Stimulated activated memory B cell treated with anti-CD40 and anti-IgM and Interleukin-4, amounts not matched to agents 10 μg/mL and 1 μg/mL and 100 μg/mL, for 72 hours (primary cell): Measurements from ENCODE around the gene ECT2L.

Experiments used
- ATAC-seq: fragments of 150-1000 bp; cut with Tn5 transposase; 2 replicates; pipeline ENCODE4 v1.10.0; 2021
- H3K27ac Mint-ChIP-seq: one replicate; pipeline ENCODE4 v1.8.0; 2022; ENCODE audit warnings: mild to moderate bottlenecking, mixed read lengths
- H3K27me3 Mint-ChIP-seq: one replicate; pipeline ENCODE4 v1.8.0; 2022; ENCODE audit warnings: mixed read lengths
- H3K36me3 Mint-ChIP-seq: one replicate; pipeline ENCODE4 v1.8.0; 2022; ENCODE audit warnings: mixed read lengths
- H3K4me1 Mint-ChIP-seq: one replicate; pipeline ENCODE4 v1.8.0; 2022; ENCODE audit warnings: mixed read lengths
- H3K4me3 Mint-ChIP-seq: one replicate; pipeline ENCODE4 v1.8.0; 2022; ENCODE audit warnings: mild to moderate bottlenecking, moderate library complexity, mixed read lengths
- H3K9me3 Mint-ChIP-seq: one replicate; pipeline ENCODE4 v1.8.0; 2022; ENCODE audit warnings: mixed read lengths

ECT2L gene, protein sequence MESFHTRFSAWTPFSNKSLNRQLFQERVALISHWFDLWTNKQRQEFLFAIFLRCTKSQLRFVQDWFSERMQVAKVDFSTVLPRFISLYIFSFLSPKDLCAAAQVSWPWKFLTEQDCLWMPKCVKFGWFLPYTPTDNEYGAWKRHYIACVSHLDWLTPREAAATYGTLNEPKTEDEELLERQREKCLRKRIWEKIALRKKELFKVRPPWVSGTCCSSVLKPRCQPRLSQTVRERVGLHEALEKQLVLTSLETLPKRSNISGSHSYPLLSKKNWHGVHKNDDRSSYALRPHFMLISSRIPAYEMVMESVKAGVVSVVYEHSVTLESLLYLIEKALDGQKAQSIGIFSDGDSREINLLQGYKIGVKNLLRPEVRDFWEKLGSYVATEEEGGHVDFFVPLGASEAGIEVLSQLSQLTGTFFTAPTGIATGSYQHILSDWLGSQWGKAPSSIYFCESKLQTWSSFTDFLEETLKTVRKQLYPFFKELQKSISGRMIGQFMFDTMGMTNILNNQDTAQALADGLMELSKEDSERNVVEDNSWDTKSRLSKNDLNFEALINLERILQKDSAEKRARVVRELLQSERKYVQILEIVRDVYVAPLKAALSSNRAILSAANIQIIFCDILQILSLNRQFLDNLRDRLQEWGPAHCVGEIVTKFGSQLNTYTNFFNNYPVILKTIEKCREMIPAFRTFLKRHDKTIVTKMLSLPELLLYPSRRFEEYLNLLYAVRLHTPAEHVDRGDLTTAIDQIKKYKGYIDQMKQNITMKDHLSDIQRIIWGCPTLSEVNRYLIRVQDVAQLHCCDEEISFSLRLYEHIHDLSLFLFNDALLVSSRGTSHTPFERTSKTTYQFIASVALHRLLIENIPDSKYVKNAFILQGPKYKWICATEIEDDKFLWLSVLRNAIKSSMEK

DNA sequence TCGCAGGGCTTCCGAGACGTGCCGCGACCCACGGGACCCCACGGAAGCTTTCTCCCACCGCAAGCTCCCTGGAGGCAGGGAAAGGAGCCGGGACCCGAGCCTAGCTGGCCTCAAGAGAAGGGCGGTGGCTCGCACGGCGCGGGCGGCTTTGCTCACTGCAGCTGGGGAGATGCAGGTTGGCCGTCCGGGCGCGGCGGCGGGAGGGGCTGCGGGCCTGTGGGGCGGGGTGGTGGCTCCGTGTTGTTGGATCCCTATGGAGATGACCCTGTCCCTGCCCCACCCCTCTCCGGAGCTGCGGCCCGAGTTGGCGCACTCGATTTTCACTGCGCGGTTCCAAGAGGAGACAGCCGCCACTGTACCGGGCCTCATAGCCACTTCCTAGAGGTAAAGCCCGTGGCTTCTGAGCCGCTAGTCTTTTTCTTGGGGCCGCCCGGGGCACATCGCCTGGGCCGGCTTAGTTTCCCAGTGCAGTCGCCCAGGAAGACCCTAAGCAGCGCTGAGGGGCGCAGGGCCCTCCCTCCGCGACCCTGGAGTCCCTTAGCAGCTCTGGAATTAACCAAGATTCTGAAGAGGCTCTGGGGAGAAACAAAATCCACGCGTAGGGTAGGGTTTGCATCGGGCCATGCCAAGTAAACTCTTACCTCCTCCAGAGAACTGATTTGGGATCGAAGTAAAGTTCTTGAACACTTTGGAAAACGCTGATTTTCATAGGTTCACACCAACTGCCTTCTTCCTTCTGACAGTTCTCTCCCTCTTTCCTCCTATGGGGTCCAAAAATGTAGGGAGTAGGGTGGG is at the start of gene ECT2L:
TSS of gene ECT2L (plus strand) at position 279 of the 795 bp plus-strand sequence. CDS start 17,188 bp downstream, outside the sequence.
- ATAC-seq: peak; percentile 31
- H3K27me3 Mint-ChIP-seq: no peaks in the 10 kb centered on the region
- H3K9me3 Mint-ChIP-seq: no peaks in the 10 kb centered on the region
- H3K4me3 Mint-ChIP-seq: no peak within 1 kb of the TSS
- no peaks in the 10 kb centered on the region for H3K4me1 Mint-ChIP-seq
- H3K27ac Mint-ChIP-seq: no peak within 1 kb of the TSS
- peaks cover 29% of the 10 kb centered on the region for H3K36me3 Mint-ChIP-seq

DNA sequence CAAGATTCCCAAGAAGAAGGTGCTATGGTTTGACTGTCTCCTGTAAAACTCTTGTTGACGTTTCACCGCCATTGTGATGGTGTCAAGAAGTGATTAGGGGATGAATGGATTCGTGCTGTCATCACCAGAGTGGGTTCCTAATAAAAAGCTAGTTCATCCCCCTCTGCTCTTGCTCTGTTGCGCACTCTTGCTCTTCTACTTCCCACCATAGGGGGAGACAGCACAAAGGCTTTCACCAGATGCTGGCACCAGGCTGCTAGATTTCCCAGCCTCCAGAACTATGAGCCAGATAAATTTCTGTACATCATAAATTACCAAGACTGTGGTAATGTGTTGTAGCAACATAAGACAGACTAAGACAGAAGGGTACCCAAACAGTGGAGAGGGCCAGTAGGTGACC is 43.9 kb upstream of the ECT2L start:
- H3K4me1 Mint-ChIP-seq: no peaks in the 10 kb centered on the region
- no peak overlapping the region for H3K27ac Mint-ChIP-seq

DNA sequence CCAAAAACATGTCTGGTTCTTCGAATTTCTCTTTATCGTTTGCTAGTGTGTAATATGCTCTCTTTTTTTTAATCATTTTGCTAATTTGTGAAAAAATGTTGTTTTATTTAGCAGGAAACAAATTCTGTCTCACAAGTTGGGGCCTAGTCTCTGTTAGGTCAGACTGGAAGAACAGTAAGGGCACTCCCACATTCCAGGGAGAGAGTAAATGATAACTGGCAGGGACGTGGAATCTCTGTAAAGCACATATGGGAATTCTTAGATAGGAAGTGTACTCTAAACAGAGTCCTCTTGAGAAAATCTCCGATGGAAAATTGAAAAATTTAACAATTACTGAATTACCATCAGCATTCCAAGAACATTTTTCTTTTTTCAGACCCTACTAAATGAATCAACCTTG is 38.8 kb upstream of the ECT2L start:
- H3K36me3 Mint-ChIP-seq: no peaks in the 10 kb centered on the region
- H3K4me1 Mint-ChIP-seq: no peaks in the 10 kb centered on the region
- no peak for ATAC-seq
- H3K27ac Mint-ChIP-seq: no peak overlapping the region
- H3K4me3 Mint-ChIP-seq: no peak overlapping the region
- H3K9me3 Mint-ChIP-seq: no peaks in the 10 kb centered on the region
- no peaks in the 10 kb centered on the region for H3K27me3 Mint-ChIP-seq

More for the DNA sequence above, 43.9 kb upstream of the ECT2L start:
- Mint-ChIP-seq H3K36me3 (no peaks in the 10 kb centered on the region), H3K9me3 (no peaks in the 10 kb centered on the region), H3K4me3 (no peak overlapping the region), H3K27me3 (no peaks in the 10 kb centered on the region)
- ATAC-seq: no peak

DNA sequence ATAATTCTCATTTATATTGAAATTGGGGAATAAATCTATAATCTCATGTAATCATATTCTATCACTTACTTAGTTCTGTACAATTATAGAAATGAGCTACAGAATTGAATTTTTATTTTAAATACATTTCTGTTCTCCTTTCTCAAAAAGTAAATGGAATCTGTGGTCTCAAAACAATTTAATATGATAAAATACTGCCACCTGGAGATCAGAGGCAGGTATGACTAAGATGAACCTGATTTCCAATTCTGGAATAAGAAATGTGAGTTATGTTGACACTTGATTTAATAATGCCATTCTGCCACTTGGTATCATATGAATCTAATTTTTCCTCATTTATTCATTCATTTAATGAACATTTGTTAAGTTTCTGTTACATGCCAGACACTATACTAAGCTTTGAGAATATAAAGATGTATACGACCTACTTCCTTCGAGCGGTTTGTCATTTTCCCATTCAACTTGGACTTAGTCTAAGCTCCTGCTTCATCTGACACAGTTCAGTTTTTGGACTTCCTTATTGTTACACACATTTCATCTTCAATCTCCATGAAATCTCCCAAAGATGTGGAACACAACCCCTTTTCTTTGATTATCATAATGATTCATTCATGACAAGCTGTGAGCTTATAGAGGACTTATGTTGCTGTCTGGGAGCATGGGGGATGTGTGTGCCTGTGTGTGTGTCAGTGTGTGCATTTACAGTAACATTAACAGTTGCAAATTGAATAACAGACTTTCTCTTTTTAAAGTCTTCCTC is 29.8 kb upstream of the ECT2L start:
- no peak for ATAC-seq
- H3K4me1 Mint-ChIP-seq: peaks cover 12% of the 10 kb centered on the region
- H3K4me3 Mint-ChIP-seq: no peak overlapping the region
- H3K9me3 Mint-ChIP-seq: no peaks in the 10 kb centered on the region
- peak overlapping the region; percentile 38 for H3K27ac Mint-ChIP-seq
- H3K27me3 Mint-ChIP-seq: no peaks in the 10 kb centered on the region
- H3K36me3 Mint-ChIP-seq: no peaks in the 10 kb centered on the region

DNA sequence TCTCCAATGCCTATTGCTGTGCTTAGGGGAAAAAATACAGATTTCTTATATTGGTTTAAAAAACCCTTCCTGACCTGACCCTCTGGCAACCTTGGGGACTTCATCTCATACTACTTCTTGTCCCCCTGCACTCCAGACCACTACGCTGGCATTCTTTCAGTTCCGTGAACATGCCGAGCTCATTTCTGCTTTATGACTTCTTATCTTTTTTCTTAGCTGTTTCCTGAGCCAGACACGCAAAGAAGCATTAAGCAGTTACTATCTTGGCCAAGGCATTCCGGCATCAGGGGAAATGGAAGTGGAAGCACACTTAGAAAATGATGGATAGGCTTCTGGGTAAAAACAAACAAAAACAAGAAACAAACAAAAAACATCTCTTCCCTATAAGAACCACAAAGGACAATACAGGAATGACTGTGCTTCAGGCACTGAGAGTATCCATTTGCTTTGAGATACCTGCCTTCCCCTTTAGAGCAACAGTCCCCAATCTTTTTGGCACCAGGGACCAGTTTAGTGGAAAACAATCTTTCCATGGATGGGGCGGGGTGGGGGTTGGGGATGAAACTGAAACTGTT is 26.7 kb upstream of the ECT2L start:
- peak overlapping the region; percentile 61 for H3K27ac Mint-ChIP-seq
- H3K27me3 Mint-ChIP-seq: no peaks in the 10 kb centered on the region
- H3K4me3 Mint-ChIP-seq: no peak overlapping the region
- ATAC-seq: no peak
- H3K36me3 Mint-ChIP-seq: no peaks in the 10 kb centered on the region
- peaks cover 12% of the 10 kb centered on the region for H3K4me1 Mint-ChIP-seq
- no peaks in the 10 kb centered on the region for H3K9me3 Mint-ChIP-seq

DNA sequence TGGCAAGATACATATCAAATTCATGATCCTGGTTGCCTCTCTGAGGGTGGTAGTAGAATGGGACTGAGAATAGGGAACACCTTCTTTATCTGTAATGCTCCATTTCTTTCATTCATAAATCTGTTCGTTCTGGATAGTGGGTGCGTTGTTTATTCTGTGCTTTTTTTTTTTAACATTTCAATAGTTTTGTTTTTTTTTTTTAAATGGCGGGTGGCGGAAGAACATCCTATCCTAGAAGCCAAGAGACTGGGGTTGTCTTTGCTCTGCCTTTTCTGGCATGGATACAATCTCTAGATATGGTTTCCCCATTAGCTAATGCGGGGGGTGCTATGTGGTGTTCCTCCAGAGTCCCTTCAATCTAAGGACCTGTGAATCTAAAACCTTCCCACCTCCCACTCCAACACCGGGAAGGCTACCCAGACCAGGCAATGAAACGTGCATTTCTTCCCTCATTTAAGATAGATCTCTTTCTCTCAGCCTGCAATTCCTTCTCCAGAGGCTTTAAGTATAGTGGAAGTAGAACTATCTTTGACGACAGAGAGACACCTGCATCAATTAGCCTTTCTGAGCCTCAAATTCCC is 23.2 kb upstream of the ECT2L start:
- peaks cover 12% of the 10 kb centered on the region for H3K4me1 Mint-ChIP-seq
- no peak for ATAC-seq

DNA sequence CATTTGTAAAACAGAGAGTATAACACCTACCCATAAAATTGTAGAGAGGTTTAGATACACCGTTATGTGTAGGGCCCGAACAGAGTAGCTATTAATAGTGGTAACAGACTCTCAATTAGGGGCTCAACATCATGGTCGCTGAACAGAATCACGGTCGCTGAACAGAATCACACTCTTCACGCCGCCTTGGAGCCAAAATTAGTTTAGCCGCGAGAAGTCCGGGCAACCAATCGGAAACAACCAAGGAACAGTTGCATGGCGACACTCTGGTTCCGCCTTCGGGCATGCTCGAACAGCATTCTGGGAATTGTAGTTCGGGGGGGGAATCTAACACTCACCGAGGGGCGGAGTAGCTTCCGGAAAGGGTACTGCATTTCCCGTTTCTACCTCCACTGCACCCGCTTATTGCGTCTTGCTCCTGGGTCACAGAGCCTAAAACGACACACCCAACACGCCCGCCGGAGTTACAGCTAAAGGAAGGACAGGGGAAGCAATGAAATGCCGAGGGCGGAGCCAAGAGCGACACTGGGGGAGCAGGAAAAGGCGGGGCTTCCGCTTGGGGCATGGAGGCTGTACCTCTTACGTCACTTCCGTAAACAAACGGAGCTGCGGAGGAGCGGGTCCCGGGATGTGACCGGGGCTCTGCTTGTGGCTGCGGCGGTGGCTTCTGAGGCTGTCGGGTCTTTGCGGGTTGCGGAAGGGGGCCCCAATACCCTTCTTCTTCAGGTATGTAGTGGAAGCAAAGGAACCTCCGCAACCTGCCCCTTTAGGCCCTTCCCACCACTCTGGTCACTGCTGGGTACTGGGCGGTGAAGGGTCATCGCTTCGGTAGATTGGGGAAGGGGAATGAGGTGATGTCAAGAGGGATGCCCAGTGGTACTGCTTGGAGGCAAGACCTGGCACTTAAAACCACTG is 22.5 kb upstream of the ECT2L start, which contains the start of gene CCDC28A:
TSS of gene CCDC28A (plus strand) at position 593 of the 915 bp plus-strand sequence. CDS start 2,352 bp downstream, outside the sequence.
- ATAC-seq: peak; percentile 95
- H3K27ac Mint-ChIP-seq: peak within 1 kb of the TSS; percentile 96
- H3K4me1 Mint-ChIP-seq: peaks cover 8% of the 10 kb centered on the region
- no peaks in the 10 kb centered on the region for H3K9me3 Mint-ChIP-seq
- peak within 1 kb of the TSS; percentile 99 for H3K4me3 Mint-ChIP-seq
- no peaks in the 10 kb centered on the region for H3K27me3 Mint-ChIP-seq
- H3K36me3 Mint-ChIP-seq: peaks cover 14% of the 10 kb centered on the region

More for the DNA sequence above, 23.2 kb upstream of the ECT2L start:
- Mint-ChIP-seq H3K36me3 (peaks cover 8% of the 10 kb centered on the region), H3K27ac (peak overlapping the region; percentile 96), H3K9me3 (no peaks in the 10 kb centered on the region), H3K4me3 (peak overlapping the region; percentile 99), H3K27me3 (no peaks in the 10 kb centered on the region)

DNA sequence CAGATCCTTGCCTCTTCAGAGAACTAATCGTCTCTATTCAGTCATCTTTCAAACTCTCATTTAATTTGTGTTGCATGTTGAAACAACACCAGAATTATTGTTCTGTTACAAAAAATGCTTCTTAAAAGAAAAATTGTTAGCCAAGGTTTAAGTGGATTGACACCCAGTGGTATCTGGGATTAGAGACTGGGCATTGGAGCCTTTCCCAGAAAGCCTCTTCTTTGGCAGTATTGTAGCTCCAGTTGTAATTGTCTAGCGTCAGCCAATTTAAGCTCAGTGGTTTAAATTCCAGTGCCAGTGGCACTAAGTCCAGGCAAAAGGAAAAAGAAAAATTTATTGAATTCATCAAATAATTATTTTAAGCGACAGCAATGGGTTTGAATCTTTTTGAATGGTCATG is 21.5 kb upstream of the ECT2L start:
- Mint-ChIP-seq H3K27ac (peak overlapping the region; percentile 96), H3K9me3 (no peaks in the 10 kb centered on the region), H3K27me3 (no peaks in the 10 kb centered on the region), H3K4me3 (peak overlapping the region; percentile 99), H3K4me1 (peaks cover under 1% of the 10 kb centered on the region), H3K36me3 (peaks cover 22% of the 10 kb centered on the region)
- ATAC-seq: no peak

DNA sequence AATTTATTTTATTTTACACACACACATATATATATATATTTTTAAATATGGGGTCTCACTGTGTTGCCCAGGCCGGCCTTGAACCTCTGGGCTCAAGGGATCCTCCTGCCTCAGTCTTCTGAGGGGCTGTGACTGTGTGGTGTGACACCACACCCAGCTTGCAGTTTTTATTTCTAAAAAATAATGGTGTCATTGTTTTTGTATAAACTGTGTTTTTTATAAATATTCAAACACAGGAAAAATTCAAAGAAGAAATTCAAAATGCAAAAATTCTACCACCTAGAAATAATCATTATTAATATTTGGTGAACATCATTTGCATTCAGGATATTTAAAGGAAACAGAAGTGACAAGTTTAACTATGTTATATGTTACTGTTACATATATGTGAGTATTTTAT is 19.2 kb upstream of the ECT2L start:
- Mint-ChIP-seq H3K4me3 (no peak overlapping the region), H3K9me3 (no peaks in the 10 kb centered on the region), H3K27me3 (no peaks in the 10 kb centered on the region), H3K27ac (no peak overlapping the region), H3K36me3 (peaks cover 34% of the 10 kb centered on the region), H3K4me1 (no peaks in the 10 kb centered on the region)
- no peak for ATAC-seq

DNA sequence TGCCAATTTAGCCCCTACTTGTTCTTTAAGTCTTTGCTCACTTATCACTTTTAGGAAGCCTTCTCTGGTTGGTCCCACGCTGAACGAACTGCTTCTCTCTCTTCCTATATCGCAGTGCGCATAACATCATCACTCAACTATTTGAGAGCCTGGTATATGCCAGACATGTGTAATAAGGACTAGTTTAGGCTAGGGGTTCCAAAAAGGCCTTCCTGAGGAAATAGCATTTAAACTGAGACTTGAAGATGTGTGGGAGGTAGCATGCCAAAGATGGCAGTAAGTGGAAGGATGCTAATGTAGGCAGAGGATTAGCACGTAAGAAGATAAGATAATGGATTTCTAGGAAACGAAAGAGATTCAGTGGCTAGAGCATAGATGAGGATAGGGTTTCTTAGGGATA is 17.6 kb upstream of the ECT2L start:
- no peak overlapping the region for H3K27ac Mint-ChIP-seq
- H3K4me1 Mint-ChIP-seq: no peaks in the 10 kb centered on the region
- peaks cover 44% of the 10 kb centered on the region for H3K36me3 Mint-ChIP-seq
- H3K27me3 Mint-ChIP-seq: no peaks in the 10 kb centered on the region
- no peak overlapping the region for H3K4me3 Mint-ChIP-seq
- no peak for ATAC-seq
- H3K9me3 Mint-ChIP-seq: no peaks in the 10 kb centered on the region

DNA sequence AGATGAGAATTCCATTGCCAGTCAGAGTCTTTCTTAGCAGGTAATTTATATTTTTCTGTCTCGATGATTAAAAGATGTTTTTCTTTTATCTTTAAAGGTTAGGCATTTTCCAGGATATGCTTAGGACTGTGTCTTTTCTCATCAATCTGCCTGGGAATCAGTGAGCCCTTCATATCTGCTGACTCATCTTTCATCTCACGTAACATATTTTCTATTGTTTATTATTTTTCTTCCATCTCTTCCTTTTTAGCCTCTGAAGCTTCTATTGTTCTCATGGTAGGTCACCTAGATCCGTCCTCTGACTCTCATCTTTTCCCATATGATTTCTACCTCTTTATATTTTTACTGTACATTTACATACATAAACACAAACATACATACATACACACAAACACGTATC is 13.6 kb upstream of the ECT2L start:
- Mint-ChIP-seq H3K4me3 (no peak overlapping the region), H3K9me3 (no peaks in the 10 kb centered on the region), H3K27me3 (no peaks in the 10 kb centered on the region), H3K4me1 (no peaks in the 10 kb centered on the region), H3K36me3 (peaks cover 59% of the 10 kb centered on the region), H3K27ac (no peak overlapping the region)
- ATAC-seq: no peak

DNA sequence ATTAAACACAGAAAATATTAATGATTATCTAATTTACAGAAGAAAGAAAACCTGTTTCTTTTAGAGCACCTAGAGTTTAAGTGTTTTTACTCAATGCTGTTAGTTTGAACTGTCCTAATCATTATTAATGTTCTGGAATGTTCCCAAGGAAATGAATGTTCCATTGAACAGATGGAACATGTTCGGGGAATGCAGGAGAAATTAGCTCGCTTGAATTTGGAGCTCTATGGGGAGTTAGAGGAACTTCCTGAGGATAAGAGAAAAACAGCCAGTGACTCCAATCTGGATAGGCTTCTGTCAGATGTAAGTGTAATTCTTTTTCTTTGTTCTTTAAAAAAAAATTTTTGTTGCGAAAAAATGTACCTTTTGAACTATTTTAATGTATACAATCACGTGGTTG is 10.8 kb upstream of the ECT2L start:
- Mint-ChIP-seq H3K4me1 (no peaks in the 10 kb centered on the region), H3K36me3 (peaks cover 54% of the 10 kb centered on the region), H3K27me3 (no peaks in the 10 kb centered on the region), H3K4me3 (no peak overlapping the region), H3K9me3 (no peaks in the 10 kb centered on the region), H3K27ac (no peak overlapping the region)
- ATAC-seq: no peak

DNA sequence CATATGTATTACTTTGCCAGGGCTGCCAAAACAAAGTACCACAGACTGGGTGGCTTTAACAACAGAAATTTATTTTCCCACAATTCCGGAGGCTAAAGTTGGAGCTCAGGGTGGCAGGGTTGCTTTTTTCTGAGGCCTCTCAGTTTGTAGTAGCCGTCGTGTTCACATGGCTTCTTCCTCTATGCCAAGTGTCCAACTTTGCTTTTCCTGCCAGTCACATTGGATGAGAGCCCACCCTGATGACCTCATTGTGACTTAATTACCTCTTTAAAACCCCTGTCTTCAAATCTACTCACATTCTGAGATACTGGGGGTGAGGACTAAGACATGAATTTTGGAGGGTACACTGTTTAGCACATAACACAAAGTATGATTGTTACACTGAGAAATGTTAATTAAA is 9.9 kb upstream of the ECT2L start:
- Mint-ChIP-seq H3K27me3 (no peaks in the 10 kb centered on the region), H3K27ac (no peak overlapping the region), H3K4me1 (no peaks in the 10 kb centered on the region), H3K9me3 (no peaks in the 10 kb centered on the region), H3K4me3 (no peak overlapping the region), H3K36me3 (peaks cover 56% of the 10 kb centered on the region)
- no peak for ATAC-seq
